Loucy (cell line): Measurements from ENCODE around the gene USP47.

Experiments used
- EZH2phosphoT487 ChIP-seq: fragments of 200-600 bp; IDR thresholded peaks from 2 replicates; pipeline ENCODE4 v1.6.1; 2018; ENCODE audit warnings: antibody characterized with exemption, mild to moderate bottlenecking, moderate library complexity, borderline replicate concordance
- TF ChIP-seq, protein P1 (sequence below): fragments of 200-600 bp; sonication (generic); conservative IDR thresholded peaks from 2 replicates; pipeline ENCODE4 v1.5.1; 2014; ENCODE audit warnings: mild to moderate bottlenecking, antibody characterized with exemption, low read length

DNA sequence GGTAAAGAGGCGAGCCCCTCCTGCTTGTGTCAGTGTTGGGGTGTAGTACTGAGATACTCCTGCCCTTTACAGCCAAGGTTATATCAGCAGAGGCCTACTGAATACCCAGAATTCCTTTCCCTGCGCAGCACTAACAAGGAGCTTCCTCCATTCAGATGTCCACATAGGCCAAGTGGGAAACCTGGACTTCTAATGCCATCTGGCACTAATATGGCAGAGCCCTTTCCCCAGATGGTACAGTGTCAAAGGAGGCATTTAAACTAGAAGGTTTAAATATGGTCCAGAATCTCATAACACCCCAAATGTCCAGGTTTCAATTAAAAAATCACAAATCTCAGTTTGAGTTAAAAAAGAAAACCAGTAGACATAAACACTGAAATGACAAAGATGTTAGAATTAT, 68.8 kb downstream of the USP47 start:
- TF ChIP-seq, protein P1, sequence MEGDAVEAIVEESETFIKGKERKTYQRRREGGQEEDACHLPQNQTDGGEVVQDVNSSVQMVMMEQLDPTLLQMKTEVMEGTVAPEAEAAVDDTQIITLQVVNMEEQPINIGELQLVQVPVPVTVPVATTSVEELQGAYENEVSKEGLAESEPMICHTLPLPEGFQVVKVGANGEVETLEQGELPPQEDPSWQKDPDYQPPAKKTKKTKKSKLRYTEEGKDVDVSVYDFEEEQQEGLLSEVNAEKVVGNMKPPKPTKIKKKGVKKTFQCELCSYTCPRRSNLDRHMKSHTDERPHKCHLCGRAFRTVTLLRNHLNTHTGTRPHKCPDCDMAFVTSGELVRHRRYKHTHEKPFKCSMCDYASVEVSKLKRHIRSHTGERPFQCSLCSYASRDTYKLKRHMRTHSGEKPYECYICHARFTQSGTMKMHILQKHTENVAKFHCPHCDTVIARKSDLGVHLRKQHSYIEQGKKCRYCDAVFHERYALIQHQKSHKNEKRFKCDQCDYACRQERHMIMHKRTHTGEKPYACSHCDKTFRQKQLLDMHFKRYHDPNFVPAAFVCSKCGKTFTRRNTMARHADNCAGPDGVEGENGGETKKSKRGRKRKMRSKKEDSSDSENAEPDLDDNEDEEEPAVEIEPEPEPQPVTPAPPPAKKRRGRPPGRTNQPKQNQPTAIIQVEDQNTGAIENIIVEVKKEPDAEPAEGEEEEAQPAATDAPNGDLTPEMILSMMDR: no peak
- no peak for TF ChIP-seq EZH2phosphoT487
